PC-3 (cell line): ENCODE measurements around the gene MAMDC4.

Experiments
- EZH2 ChIP-seq: fragments of 300-600 bp; sonication (generic); IDR thresholded peaks from one replicate; pipeline ENCODE4 v1.6.1; 2017; ENCODE audit warnings: antibody characterized with exemption, mild to moderate bottlenecking, low read length; ENCODE audit not compliant: unreplicated experiment
- EZH2phosphoT487 ChIP-seq: fragments of 300-600 bp; sonication (generic); IDR thresholded peaks from 2 replicates; pipeline ENCODE4 v1.6.1; 2018; ENCODE audit warnings: mild to moderate bottlenecking, antibody characterized with exemption, low read length, borderline replicate concordance
- TF ChIP-seq, protein P1 (sequence below): fragments of 300-600 bp; sonication (generic); conservative IDR thresholded peaks from 2 replicates; pipeline ENCODE4 v1.5.1; 2017; ENCODE audit warnings: antibody characterized with exemption, low read depth, mild to moderate bottlenecking, low read length

DNA sequence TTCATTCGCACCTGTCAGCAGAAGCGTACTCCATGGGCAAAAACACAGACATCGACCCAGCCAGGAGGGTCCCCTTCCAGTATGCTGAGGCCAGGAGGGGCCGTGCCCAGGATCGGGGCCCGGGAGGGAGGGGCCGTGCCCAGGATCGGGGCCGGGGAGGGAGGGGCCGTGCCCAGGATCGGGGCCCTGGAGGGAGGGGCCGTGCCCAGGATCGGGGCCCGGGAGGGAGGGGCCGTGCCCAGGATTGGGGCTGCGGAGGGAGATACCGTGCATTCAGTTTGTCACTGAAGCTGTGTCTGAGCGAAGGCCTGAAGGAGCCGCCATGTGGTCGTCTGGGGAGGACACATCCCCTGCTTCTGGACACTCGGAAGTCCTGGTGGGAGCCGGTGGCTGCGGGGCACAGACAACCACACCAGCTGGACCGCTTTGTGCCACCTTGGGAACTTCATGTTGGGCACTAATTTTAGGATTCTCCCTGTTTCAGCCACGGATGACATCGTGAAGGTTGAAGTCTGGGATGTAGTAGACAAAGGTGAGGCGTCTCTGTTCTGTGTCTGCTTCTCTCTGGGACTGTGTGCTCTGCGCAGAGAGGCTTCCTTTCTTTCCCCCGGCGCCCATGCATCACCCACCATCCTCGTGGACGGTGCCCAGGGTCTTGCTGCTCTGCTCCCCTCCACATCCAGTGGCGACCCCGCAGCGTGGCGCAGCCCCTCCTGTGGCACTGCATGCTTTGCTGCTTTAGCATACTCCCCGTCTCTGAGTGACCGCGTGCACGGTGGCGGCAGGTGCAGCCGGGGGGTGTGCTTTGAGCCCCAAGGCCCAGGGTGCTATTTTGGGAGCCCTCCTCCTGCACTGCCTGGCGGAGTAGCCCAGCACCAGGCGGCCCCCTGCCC, 26.6 kb upstream of the MAMDC4 start:
- TF ChIP-seq, protein P1, sequence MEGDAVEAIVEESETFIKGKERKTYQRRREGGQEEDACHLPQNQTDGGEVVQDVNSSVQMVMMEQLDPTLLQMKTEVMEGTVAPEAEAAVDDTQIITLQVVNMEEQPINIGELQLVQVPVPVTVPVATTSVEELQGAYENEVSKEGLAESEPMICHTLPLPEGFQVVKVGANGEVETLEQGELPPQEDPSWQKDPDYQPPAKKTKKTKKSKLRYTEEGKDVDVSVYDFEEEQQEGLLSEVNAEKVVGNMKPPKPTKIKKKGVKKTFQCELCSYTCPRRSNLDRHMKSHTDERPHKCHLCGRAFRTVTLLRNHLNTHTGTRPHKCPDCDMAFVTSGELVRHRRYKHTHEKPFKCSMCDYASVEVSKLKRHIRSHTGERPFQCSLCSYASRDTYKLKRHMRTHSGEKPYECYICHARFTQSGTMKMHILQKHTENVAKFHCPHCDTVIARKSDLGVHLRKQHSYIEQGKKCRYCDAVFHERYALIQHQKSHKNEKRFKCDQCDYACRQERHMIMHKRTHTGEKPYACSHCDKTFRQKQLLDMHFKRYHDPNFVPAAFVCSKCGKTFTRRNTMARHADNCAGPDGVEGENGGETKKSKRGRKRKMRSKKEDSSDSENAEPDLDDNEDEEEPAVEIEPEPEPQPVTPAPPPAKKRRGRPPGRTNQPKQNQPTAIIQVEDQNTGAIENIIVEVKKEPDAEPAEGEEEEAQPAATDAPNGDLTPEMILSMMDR = no peak
- TF ChIP-seq EZH2 = no peak
- TF ChIP-seq EZH2phosphoT487 = no peak
